ENCODE data around the gene GLIS1.

The GLIS1 gene

GRCh38 chr1:53459321-53460175 is 279.4 kb downstream of the GLIS1 start, which contains the start of gene DMRTB1:
Gene DMRTB1, plus strand, starts transcription at chr1:53459399. Its CDS starts 55 bp downstream, at chr1:53459454.
- Histone ChIP-seq H3K9me3 (ENCODE audit: control insufficient read depth, low read length) (no peaks in the 10 kb centered on the region), H3K27me3 (ENCODE audit: control insufficient read depth, insufficient read depth, low read length, poor library complexity, severe bottlenecking) (no peaks in the 10 kb centered on the region), H3K36me3 (ENCODE audit: control insufficient read depth, insufficient read depth, low read length) (no peaks in the 10 kb centered on the region), H3K4me1 (ENCODE audit: control insufficient read depth, insufficient read depth, low read length) (peaks cover 6% of the 10 kb centered on the region), H3K27ac (ENCODE audit: insufficient read depth, low read depth, low read length, poor library complexity, severe bottlenecking) (no peak within 1 kb of the TSS), H3K4me3 (ENCODE audit: insufficient read depth, low read depth, low read length) (no peak within 1 kb of the TSS)
- 96% methylated on average over 82 of the region's 82 CpGs for WGBS, 2 experiments

GRCh38 chr1:53458634-53459033 is 280.3 kb downstream of the GLIS1 start:
- Histone ChIP-seq H3K4me3 (ENCODE audit: insufficient read depth, low read depth, low read length) (no peak overlapping the region), H3K27ac (ENCODE audit: insufficient read depth, low read depth, low read length, poor library complexity, severe bottlenecking) (no peak overlapping the region), H3K27me3 (ENCODE audit: control insufficient read depth, insufficient read depth, low read length, poor library complexity, severe bottlenecking) (no peaks in the 10 kb centered on the region), H3K36me3 (ENCODE audit: control insufficient read depth, insufficient read depth, low read length) (no peaks in the 10 kb centered on the region), H3K4me1 (ENCODE audit: control insufficient read depth, insufficient read depth, low read length) (peaks cover 6% of the 10 kb centered on the region), H3K9me3 (ENCODE audit: control insufficient read depth, low read length) (no peaks in the 10 kb centered on the region)
- WGBS, 2 experiments = 90 to 94% methylated on average over 2 to 3 of the region's 3 CpGs
